Hepatocyte (in vitro differentiated cells): Measurements from ENCODE around the gene SLC1A4. TPM values are rescaled to one million over a fixed set of nuclear protein-coding genes. Genes with fewer than 3 reads are reported as not detected.

ENCODE experiments used
- DNase-seq: peaks from one replicate; pipeline ENCODE4 v3.0.0-alpha.2; 2016; ENCODE audit warnings: low spot score
- H2AFZ ChIP-seq: fragments of 200-600 bp; sonication (generic); 2 replicates; pipeline ENCODE4 v1.6.0; 2016; ENCODE audit warnings: antibody characterized with exemption, mild to moderate bottlenecking
- H3K27ac ChIP-seq: fragments of 200-600 bp; sonication (generic); 2 replicates; pipeline ENCODE4 v1.5.1; 2016; ENCODE audit warnings: mild to moderate bottlenecking
- H3K27me3 ChIP-seq: fragments of 200-600 bp; sonication (generic); 2 replicates; pipeline ENCODE4 v1.6.1; 2016
- H3K36me3 ChIP-seq: fragments of 200-600 bp; sonication (generic); replicated peaks from 2 replicates; pipeline ENCODE4 v1.5.1; 2016; ENCODE audit warnings: low read depth; ENCODE audit not compliant: insufficient read depth
- H3K4me1 ChIP-seq: fragments of 200-600 bp; sonication (generic); 2 replicates; pipeline ENCODE4 v1.5.1; 2016; ENCODE audit warnings: mild to moderate bottlenecking, moderate library complexity; ENCODE audit not compliant: insufficient read depth
- H3K4me2 ChIP-seq: fragments of 200-600 bp; sonication (generic); 2 replicates; pipeline ENCODE4 v1.6.0; 2016
- H3K4me3 ChIP-seq: fragments of 200-600 bp; sonication (generic); 2 replicates; pipeline ENCODE4 v1.5.1; 2016; ENCODE audit warnings: mild to moderate bottlenecking
- H3K79me2 ChIP-seq: fragments of 200-600 bp; sonication (generic); 2 replicates; pipeline ENCODE4 v1.6.0; 2017; ENCODE audit warnings: mild to moderate bottlenecking
- H3K9me2 ChIP-seq: fragments of 200-600 bp; sonication (generic); replicated peaks from 2 replicates; pipeline ENCODE4 v1.6.0; 2017; ENCODE audit warnings: mild to moderate bottlenecking; ENCODE audit not compliant: insufficient read depth
- H3K9me3 ChIP-seq: fragments of 200-600 bp; sonication (generic); 2 replicates; pipeline ENCODE4 v1.5.1; 2016; ENCODE audit warnings: low read depth, mild to moderate bottlenecking
- H4K20me1 ChIP-seq: fragments of 200-600 bp; sonication (generic); 2 replicates; pipeline ENCODE4 v1.6.0; 2016; ENCODE audit warnings: mild to moderate bottlenecking; ENCODE audit not compliant: insufficient read depth, poor library complexity, severe bottlenecking
- EZH2 ChIP-seq: fragments of 200-600 bp; sonication (generic); IDR thresholded peaks from 2 replicates; pipeline ENCODE4 v1.6.1; 2016; ENCODE audit warnings: antibody characterized with exemption, mild to moderate bottlenecking, borderline replicate concordance
- EZH2phosphoT487 ChIP-seq: fragments of 200-600 bp; sonication (generic); IDR thresholded peaks from one replicate; pipeline ENCODE4 v1.6.1; 2018; ENCODE audit warnings: antibody characterized with exemption, mild to moderate bottlenecking, low read depth, moderate library complexity; ENCODE audit not compliant: unreplicated experiment, severe bottlenecking
- WGBS: methylation state at CpG from one replicate; pipeline ENCODE4 v1.1.6; 2016; ENCODE audit warnings: low lambda C conversion rate; ENCODE audit errors: missing lambda C conversion rate; 5-methylcytosine and 5-hydroxymethylcytosine counted together
- polyA plus RNA-seq: library from polyadenylated mRNA; unstranded; fragments of >200 nt; fragmentation: Nextera tagmentation; extraction: Ambion mirVana; gene quantifications from 2 replicates; pipeline ENCODE4 v1.2.1, GENCODE V29; 2016
- total RNA-seq: library from RNA; depleted of rRNA; stranded (reverse); fragments of >200 nt; gene quantifications from 2 replicates; pipeline ENCODE4 v1.2.3, GENCODE V29; 2014
- TF ChIP-seq, protein P1 (sequence below): fragments of 200-600 bp; sonication (generic); IDR thresholded peaks from 2 replicates; pipeline ENCODE4 v1.5.1; 2016; ENCODE audit warnings: antibody characterized with exemption, mild to moderate bottlenecking; ENCODE audit not compliant: poor library complexity

The SLC1A4 gene
- total and polyA plus RNA-seq, 2 experiments from 2014 or later = 14.2 to 17.8 TPM

DNA sequence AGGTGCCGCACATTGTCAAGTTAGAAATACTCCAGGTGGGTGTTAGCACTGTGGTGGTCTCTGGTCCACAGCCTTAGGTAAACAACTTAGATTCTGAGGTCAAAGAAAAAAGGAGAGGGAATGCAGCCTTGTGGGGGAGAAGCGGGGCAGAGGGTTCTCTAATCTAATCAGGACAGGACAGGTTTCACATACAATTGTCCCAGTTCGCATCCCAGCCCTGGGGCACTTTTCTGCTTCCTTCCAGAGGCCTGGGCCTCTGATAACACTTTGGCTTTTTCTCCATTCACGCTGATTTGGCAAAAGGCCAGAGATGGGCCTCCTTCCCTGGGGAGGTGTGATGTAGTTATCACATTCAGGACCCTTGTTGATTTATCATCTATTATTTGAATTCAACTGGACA is 32.5 kb downstream of the SLC1A4 start:
- Histone ChIP-seq H3K27ac (no peak overlapping the region), H3K27me3 (no peaks in the 10 kb centered on the region)
- WGBS = 57% methylated on average over 4 of the region's 4 CpGs

DNA sequence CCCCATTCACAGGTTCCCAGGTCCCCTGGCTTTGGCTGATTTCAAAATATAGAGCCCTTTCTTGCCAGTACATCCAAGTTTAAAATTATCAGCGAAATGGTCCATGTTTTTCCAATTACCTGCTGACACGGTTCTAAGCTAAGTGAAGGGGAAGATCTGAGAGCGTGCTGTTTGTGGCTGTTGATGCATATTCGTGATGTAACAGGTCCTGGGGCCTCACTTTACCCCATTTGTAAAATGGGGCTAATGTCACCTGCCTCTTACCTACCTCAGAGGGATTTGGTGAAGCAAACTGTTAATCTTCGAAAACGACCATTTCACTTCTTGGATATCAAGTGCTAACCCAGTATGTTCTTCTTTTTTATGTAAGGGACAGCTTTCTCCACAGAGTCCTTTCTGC is 33.0 kb downstream of the SLC1A4 start:
- H4K20me1 ChIP-seq = no peaks in the 10 kb centered on the region
- no peaks in the 10 kb centered on the region for H3K36me3 ChIP-seq
- H2AFZ ChIP-seq = no peak overlapping the region
- no peak overlapping the region for H3K27ac ChIP-seq
- H3K9me3 ChIP-seq = no peaks in the 10 kb centered on the region
- H3K4me1 ChIP-seq = peaks cover 10% of the 10 kb centered on the region
- DNase-seq = no peak
- H3K4me2 ChIP-seq = no peak overlapping the region
- no peaks in the 10 kb centered on the region for H3K79me2 ChIP-seq
- H3K4me3 ChIP-seq = no peak overlapping the region
- TF ChIP-seq, protein P1, sequence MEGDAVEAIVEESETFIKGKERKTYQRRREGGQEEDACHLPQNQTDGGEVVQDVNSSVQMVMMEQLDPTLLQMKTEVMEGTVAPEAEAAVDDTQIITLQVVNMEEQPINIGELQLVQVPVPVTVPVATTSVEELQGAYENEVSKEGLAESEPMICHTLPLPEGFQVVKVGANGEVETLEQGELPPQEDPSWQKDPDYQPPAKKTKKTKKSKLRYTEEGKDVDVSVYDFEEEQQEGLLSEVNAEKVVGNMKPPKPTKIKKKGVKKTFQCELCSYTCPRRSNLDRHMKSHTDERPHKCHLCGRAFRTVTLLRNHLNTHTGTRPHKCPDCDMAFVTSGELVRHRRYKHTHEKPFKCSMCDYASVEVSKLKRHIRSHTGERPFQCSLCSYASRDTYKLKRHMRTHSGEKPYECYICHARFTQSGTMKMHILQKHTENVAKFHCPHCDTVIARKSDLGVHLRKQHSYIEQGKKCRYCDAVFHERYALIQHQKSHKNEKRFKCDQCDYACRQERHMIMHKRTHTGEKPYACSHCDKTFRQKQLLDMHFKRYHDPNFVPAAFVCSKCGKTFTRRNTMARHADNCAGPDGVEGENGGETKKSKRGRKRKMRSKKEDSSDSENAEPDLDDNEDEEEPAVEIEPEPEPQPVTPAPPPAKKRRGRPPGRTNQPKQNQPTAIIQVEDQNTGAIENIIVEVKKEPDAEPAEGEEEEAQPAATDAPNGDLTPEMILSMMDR = no peak
- TF ChIP-seq EZH2phosphoT487 (no peak), EZH2 (no peak)
- no peaks in the 10 kb centered on the region for H3K9me2 ChIP-seq
- H3K27me3 ChIP-seq = no peaks in the 10 kb centered on the region
- whole genome bisulfite sequencing = 90% methylated on average over 6 of the region's 6 CpGs

More for the DNA sequence above, 32.5 kb downstream of the SLC1A4 start:
- H2AFZ ChIP-seq = no peak overlapping the region
- H3K4me1 ChIP-seq = peaks cover 10% of the 10 kb centered on the region
- no peaks in the 10 kb centered on the region for H3K9me3 ChIP-seq
- no peak for DNase-seq
- no peak overlapping the region for H3K4me2 ChIP-seq
- no peaks in the 10 kb centered on the region for H4K20me1 ChIP-seq
- no peaks in the 10 kb centered on the region for H3K36me3 ChIP-seq
- no peak overlapping the region for H3K4me3 ChIP-seq
- no peaks in the 10 kb centered on the region for H3K9me2 ChIP-seq
- H3K79me2 ChIP-seq = no peaks in the 10 kb centered on the region
- TF ChIP-seq EZH2phosphoT487 = no peak
- no peak for TF ChIP-seq EZH2
- TF ChIP-seq, protein P1 = no peak

DNA sequence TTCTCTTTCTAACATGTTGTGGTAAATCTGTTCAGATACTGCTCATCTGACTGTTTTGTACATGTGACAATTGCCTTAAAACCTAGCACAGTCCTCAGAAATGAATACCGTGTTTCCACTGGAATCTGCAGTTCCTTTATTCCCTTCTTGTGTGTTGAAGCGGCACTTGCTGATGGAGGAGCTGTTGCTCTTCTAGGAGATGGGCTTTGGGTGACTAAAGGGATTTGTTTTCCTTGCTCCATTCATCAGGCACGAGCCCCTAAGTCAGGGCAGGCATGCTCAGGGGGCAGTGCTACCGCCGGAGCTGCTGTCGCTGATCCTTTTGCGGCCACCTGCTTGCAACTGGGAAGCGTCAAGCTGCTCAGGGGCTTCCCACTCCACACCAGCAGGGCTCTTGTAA is 34.5 kb downstream of the SLC1A4 start:
- peaks cover 10% of the 10 kb centered on the region for H3K4me1 ChIP-seq
- H2AFZ ChIP-seq = no peak overlapping the region
- H3K9me2 ChIP-seq = no peaks in the 10 kb centered on the region
- H3K27me3 ChIP-seq = no peaks in the 10 kb centered on the region
- H3K79me2 ChIP-seq = no peaks in the 10 kb centered on the region
- H3K4me3 ChIP-seq = no peak overlapping the region
- no peak for TF ChIP-seq EZH2
- H3K27ac ChIP-seq = no peak overlapping the region
- no peaks in the 10 kb centered on the region for H3K9me3 ChIP-seq
- no peak overlapping the region for H3K4me2 ChIP-seq
- DNase-seq = no peak
- no peaks in the 10 kb centered on the region for H4K20me1 ChIP-seq
- WGBS = 85% methylated on average over 8 of the region's 8 CpGs
- H3K36me3 ChIP-seq = no peaks in the 10 kb centered on the region

DNA sequence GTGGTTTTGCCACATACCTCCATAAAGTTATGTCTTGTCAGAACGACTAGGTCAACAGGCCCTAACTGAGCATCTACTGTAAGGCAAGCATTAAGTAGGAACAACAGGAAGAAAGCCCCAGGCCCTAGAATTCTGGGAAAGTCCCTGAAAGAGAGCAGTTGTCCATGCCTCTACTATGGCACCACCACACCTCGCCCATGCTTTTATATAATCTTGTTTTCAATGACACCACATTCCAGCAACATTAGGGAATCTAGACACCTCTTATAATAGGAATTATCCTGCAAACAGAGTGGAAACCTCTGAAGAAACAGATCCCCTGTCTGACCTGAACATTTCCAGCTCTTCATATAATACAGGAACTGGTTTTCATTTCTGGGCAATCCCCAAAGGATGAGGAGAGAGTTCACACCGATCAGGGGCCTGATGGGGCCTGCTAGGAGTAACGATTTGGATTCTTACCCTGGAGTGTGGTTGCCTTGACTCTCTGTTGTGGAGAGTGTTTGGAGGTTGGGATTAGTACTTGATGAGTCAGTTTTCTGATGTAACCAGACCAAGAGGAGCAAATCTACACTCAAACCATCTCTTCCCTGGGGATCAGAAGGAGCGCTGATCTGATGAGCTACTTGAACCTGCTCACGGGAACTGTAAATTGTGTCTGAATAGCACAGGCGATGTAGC is 35.1 kb downstream of the SLC1A4 start:
- Histone ChIP-seq H3K4me1 (peaks cover 10% of the 10 kb centered on the region), H3K4me2 (no peak overlapping the region), H3K4me3 (no peak overlapping the region), H3K27ac (no peak overlapping the region), H4K20me1 (no peaks in the 10 kb centered on the region), H3K36me3 (no peaks in the 10 kb centered on the region), H3K79me2 (no peaks in the 10 kb centered on the region), H2AFZ (no peak overlapping the region), H3K9me2 (no peaks in the 10 kb centered on the region), H3K27me3 (no peaks in the 10 kb centered on the region), H3K9me3 (no peaks in the 10 kb centered on the region)
- WGBS = 83% methylated on average over 7 of the region's 7 CpGs
- no peak for TF ChIP-seq EZH2
- no peak for TF ChIP-seq EZH2phosphoT487
- TF ChIP-seq, protein P1 = no peak
- DNase-seq = no peak
